ENCODE data around the gene PRR20E. TPM values are rescaled to one million over a fixed set of nuclear protein-coding genes. Genes with fewer than 3 reads are reported as not detected.
"Not testable (repeated sequence)": the region's sequence is repeated elsewhere in the genome, so short reads cannot be mapped to it uniquely, and the experiment has no call there.

The PRR20E gene
- total and polyA plus RNA-seq, 2 of the 8 experiments (the other 6 are each of a cell fraction or from before 2014, with no cell fraction given), result not detected

GRCh38 chr13:57147188-57147587, 19.8 kb upstream of the PRR20E start, which contains the start of gene PRR20B:
TSS of gene PRR20B (plus strand) at chr13:57147488. CDS start at chr13:57147875, 387 bp downstream.
- H3K14ac ChIP-seq (ENCODE audit: insufficient read length); H3K4me1 ChIP-seq (replicated peaks in 1 of 4; ENCODE audit: control insufficient read depth in 3 of 4, insufficient read depth in 4 of 4, low read length in 3 of 4); H3K9me3 ChIP-seq (ENCODE audit: insufficient read depth in 2 of 2, low read depth in 1 of 2, low read length in 1 of 2); H3K79me1 ChIP-seq (ENCODE audit: low read depth, low read length); H2BK15ac ChIP-seq (ENCODE audit: low read length); H3K4me2 ChIP-seq (ENCODE audit: insufficient read depth in 1 of 2, low read depth in 2 of 2, low read length in 2 of 2); H2BK5ac ChIP-seq (ENCODE audit: low read depth, low read length); H2BK20ac ChIP-seq (ENCODE audit: low read length); FAIRE-seq; H2AK5ac ChIP-seq (ENCODE audit: low read depth, low read length); H2BK120ac ChIP-seq (replicated peaks; ENCODE audit: low read depth, low read length); H3K4ac ChIP-seq (replicated peaks; ENCODE audit: insufficient read length, low read depth, low read length); H4K5ac ChIP-seq (ENCODE audit: insufficient read length, low read depth, low read length); POLR2A ChIA-PET (ENCODE audit: partially characterized antibody); H2AFZ ChIP-seq (ENCODE audit: low read length); H4K91ac ChIP-seq (replicated peaks; ENCODE audit: insufficient read length, low read length); H3K9ac ChIP-seq (replicated peaks in 1 of 4; ENCODE audit: extremely low read depth in 1 of 4, low read depth in 3 of 4, low read length in 3 of 4); H3K79me2 ChIP-seq (ENCODE audit: control insufficient read depth in 1 of 2, insufficient read depth in 2 of 2, low read length in 2 of 2); CTCF ChIA-PET (ENCODE audit: partially characterized antibody); H3K4me3 ChIP-seq (ENCODE audit: extremely low read depth in 1 of 4, insufficient read depth in 2 of 4, low read depth in 3 of 4, low read length in 4 of 4); DNase-seq (ENCODE audit: low read depth in 1 of 2, low spot score in 2 of 2); H3K27me3 ChIP-seq (replicated peaks in 1 of 4; ENCODE audit: control insufficient read depth in 3 of 4, extremely low read depth in 1 of 4, insufficient read depth in 3 of 4, low read length in 3 of 4); H4K20me1 ChIP-seq (replicated peaks in 1 of 2; ENCODE audit: control insufficient read depth in 1 of 2, insufficient read depth in 2 of 2, low read length in 2 of 2); H3K36me3 ChIP-seq (ENCODE audit: control insufficient read depth in 2 of 4, insufficient read depth in 4 of 4, low read length in 3 of 4); H3K23me2 ChIP-seq (ENCODE audit: low read depth, low read length); H3K27ac ChIP-seq (ENCODE audit: low read depth, low read length); H3K56ac ChIP-seq (replicated peaks; ENCODE audit: insufficient read length, low read depth, low read length); H4K8ac ChIP-seq (ENCODE audit: extremely low read depth, insufficient read depth, low read length); H3K23ac ChIP-seq (ENCODE audit: insufficient read length); H2BK12ac ChIP-seq (ENCODE audit: low read depth, low read length); H3K18ac ChIP-seq (ENCODE audit: extremely low read depth, low read length): not testable (repeated sequence)
- no CpG with 5 or more reads among the region's 22 CpGs for WGBS, 2 experiments (ENCODE audit: extremely low coverage in 1 of 2, insufficient coverage in 1 of 2, insufficient read length in 1 of 2, insufficient replicate concordance in 2 of 2, low coverage in 1 of 2, low lambda C conversion rate in 2 of 2, missing lambda C conversion rate in 1 of 2)

GRCh38 chr13:57148106-57148505, 18.9 kb upstream of the PRR20E start:
- CTCF ChIA-PET (ENCODE audit: partially characterized antibody); H3K14ac ChIP-seq (ENCODE audit: insufficient read length): not testable (repeated sequence)
- 97% methylated on average over 8 of the region's 14 CpGs; no CpG with 5 or more reads in 1 of the 2 experiments for WGBS, 2 experiments (ENCODE audit: extremely low coverage in 1 of 2, insufficient coverage in 1 of 2, insufficient read length in 1 of 2, insufficient replicate concordance in 2 of 2, low coverage in 1 of 2, low lambda C conversion rate in 2 of 2, missing lambda C conversion rate in 1 of 2)

More at GRCh38 chr13:57148106-57148505, 18.9 kb upstream of the PRR20E start:
- H3K79me1 ChIP-seq (ENCODE audit: low read depth, low read length); H2BK20ac ChIP-seq (ENCODE audit: low read length); H3K27me3 ChIP-seq (replicated peaks in 1 of 4; ENCODE audit: control insufficient read depth in 3 of 4, extremely low read depth in 1 of 4, insufficient read depth in 3 of 4, low read length in 3 of 4); POLR2A ChIA-PET (ENCODE audit: partially characterized antibody); H3K23ac ChIP-seq (ENCODE audit: insufficient read length); DNase-seq (ENCODE audit: low read depth in 1 of 2, low spot score in 2 of 2); H4K5ac ChIP-seq (ENCODE audit: insufficient read length, low read depth, low read length); H2BK5ac ChIP-seq (ENCODE audit: low read depth, low read length); FAIRE-seq; H4K20me1 ChIP-seq (replicated peaks in 1 of 2; ENCODE audit: control insufficient read depth in 1 of 2, insufficient read depth in 2 of 2, low read length in 2 of 2); H2BK15ac ChIP-seq (ENCODE audit: low read length); H3K9ac ChIP-seq (replicated peaks in 1 of 4; ENCODE audit: extremely low read depth in 1 of 4, low read depth in 3 of 4, low read length in 3 of 4); H3K4me1 ChIP-seq (replicated peaks in 1 of 4; ENCODE audit: control insufficient read depth in 3 of 4, insufficient read depth in 4 of 4, low read length in 3 of 4); H3K4me3 ChIP-seq (ENCODE audit: extremely low read depth in 1 of 4, insufficient read depth in 2 of 4, low read depth in 3 of 4, low read length in 4 of 4); H3K4ac ChIP-seq (replicated peaks; ENCODE audit: insufficient read length, low read depth, low read length); H3K56ac ChIP-seq (replicated peaks; ENCODE audit: insufficient read length, low read depth, low read length); H2AFZ ChIP-seq (ENCODE audit: low read length); H4K8ac ChIP-seq (ENCODE audit: extremely low read depth, insufficient read depth, low read length); H3K4me2 ChIP-seq (ENCODE audit: insufficient read depth in 1 of 2, low read depth in 2 of 2, low read length in 2 of 2); H3K23me2 ChIP-seq (ENCODE audit: low read depth, low read length); H3K9me3 ChIP-seq (ENCODE audit: insufficient read depth in 2 of 2, low read depth in 1 of 2, low read length in 1 of 2); H3K79me2 ChIP-seq (ENCODE audit: control insufficient read depth in 1 of 2, insufficient read depth in 2 of 2, low read length in 2 of 2); H3K18ac ChIP-seq (ENCODE audit: extremely low read depth, low read length); H2BK120ac ChIP-seq (replicated peaks; ENCODE audit: low read depth, low read length); H3K27ac ChIP-seq (ENCODE audit: low read depth, low read length); H3K36me3 ChIP-seq (ENCODE audit: control insufficient read depth in 2 of 4, insufficient read depth in 4 of 4, low read length in 3 of 4); H4K91ac ChIP-seq (replicated peaks; ENCODE audit: insufficient read length, low read length); H2BK12ac ChIP-seq (ENCODE audit: low read depth, low read length); H2AK5ac ChIP-seq (ENCODE audit: low read depth, low read length): not testable (repeated sequence)
